SH-SY5Y (cell line): ENCODE measurements around the gene EGFR.

ENCODE experiments used
- GATA2 ChIP-seq: IDR thresholded peaks from 2 replicates; pipeline ENCODE4 v1.6.1; 2011; ENCODE audit warnings: mild to moderate bottlenecking, low read depth, low read length
- GATA3 ChIP-seq: IDR thresholded peaks from 2 replicates; pipeline ENCODE4 v1.6.1; 2011; ENCODE audit warnings: low read depth, mild to moderate bottlenecking, low read length, moderate library complexity

DNA sequence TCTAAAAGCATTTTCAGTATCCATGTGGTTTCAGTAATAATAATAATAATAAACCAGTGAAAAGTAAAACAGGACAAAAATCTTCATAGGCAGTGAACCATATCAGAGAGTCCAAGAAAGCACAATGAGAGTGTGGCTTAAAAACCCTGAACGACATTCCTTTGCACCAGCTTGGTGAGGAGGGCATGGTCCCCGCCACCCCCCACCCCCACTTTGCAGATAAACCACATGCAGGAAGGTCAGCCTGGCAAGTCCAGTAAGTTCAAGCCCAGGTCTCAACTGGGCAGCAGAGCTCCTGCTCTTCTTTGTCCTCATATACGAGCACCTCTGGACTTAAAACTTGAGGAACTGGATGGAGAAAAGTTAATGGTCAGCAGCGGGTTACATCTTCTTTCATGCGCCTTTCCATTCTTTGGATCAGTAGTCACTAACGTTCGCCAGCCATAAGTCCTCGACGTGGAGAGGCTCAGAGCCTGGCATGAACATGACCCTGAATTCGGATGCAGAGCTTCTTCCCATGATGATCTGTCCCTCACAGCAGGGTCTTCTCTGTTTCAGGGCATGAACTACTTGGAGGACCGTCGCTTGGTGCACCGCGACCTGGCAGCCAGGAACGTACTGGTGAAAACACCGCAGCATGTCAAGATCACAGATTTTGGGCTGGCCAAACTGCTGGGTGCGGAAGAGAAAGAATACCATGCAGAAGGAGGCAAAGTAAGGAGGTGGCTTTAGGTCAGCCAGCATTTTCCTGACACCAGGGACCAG is 172.5 kb downstream of the EGFR start:
- no peak for TF ChIP-seq GATA3
- TF ChIP-seq GATA2, result no peak
